Caco-2 (cell line): Measurements from ENCODE around the gene XRCC3. TPM values are rescaled to one million over a fixed set of nuclear protein-coding genes. Genes with fewer than 3 reads are reported as not detected.

Experiments used
- BruUV-seq: library from RNA; stranded (reverse); fragments of 400-500 nt; replicated peaks from 2 replicates; lab custom pipeline; 2021; lab: Mats Ljungman, UMichigan
- CTCF ChIA-PET: fragments of 300-600 bp; sonication (Branson Sonifier 250); formaldehyde crosslinking; loops from one replicate; lab custom pipeline; 2022; ENCODE audit warnings: antibody characterized with exemption; lab: Charles Lee
- POLR2A ChIA-PET: fragments of 300-600 bp; sonication (Branson Sonifier 250); formaldehyde crosslinking; loops from one replicate; lab custom pipeline; 2022; ENCODE audit warnings: antibody characterized with exemption; lab: Charles Lee
- DNase-seq, 2 experiments: peaks; one replicate each; pipeline versions ENCODE4 v3.0.0 to v3.0.0-alpha.2; 2020 to 2022
- H3K27me3 ChIP-seq: replicated peaks from 2 replicates; pipeline ENCODE4 v1.6.0; 2011; ENCODE audit warnings: low read length; ENCODE audit not compliant: control insufficient read depth, insufficient read depth
- H3K36me3 ChIP-seq: 2 replicates; pipeline ENCODE4 v1.5.1; 2011; ENCODE audit warnings: low read length; ENCODE audit not compliant: control insufficient read depth, insufficient read depth
- H3K4me1 ChIP-seq: fragments of 250-450 bp; sonication (Bioruptor Pico); 2 replicates; pipeline ENCODE4 v1.5.1; 2020; ENCODE audit warnings: mild to moderate bottlenecking
- H3K4me3 ChIP-seq: 2 replicates; pipeline ENCODE4 v1.5.1; 2011; ENCODE audit warnings: low read depth, mild to moderate bottlenecking, control low read depth, low read length
- H3K9me3 ChIP-seq: fragments of 250-450 bp; sonication (Bioruptor Pico); 2 replicates; pipeline ENCODE4 v1.5.1; 2020; ENCODE audit warnings: mild to moderate bottlenecking, moderate library complexity
- H3K27ac Mint-ChIP-seq: one replicate; pipeline ENCODE4 v1.8.0; 2022; ENCODE audit warnings: mixed read lengths; ENCODE audit not compliant: unreplicated experiment
- H3K27me3 Mint-ChIP-seq: one replicate; pipeline ENCODE4 v1.8.0; 2022; ENCODE audit warnings: mixed read lengths; ENCODE audit not compliant: insufficient read depth, unreplicated experiment
- H3K36me3 Mint-ChIP-seq: one replicate; pipeline ENCODE4 v1.8.0; 2022; ENCODE audit warnings: mild to moderate bottlenecking, mixed read lengths; ENCODE audit not compliant: insufficient read depth, unreplicated experiment
- H3K4me1 Mint-ChIP-seq: one replicate; pipeline ENCODE4 v1.8.0; 2022; ENCODE audit warnings: low read depth, mixed read lengths; ENCODE audit not compliant: unreplicated experiment
- H3K4me3 Mint-ChIP-seq: one replicate; pipeline ENCODE4 v1.8.0; 2022; ENCODE audit warnings: mild to moderate bottlenecking, moderate library complexity, mixed read lengths; ENCODE audit not compliant: unreplicated experiment
- H3K9me3 Mint-ChIP-seq: one replicate; pipeline ENCODE4 v1.8.0; 2022; ENCODE audit warnings: mixed read lengths; ENCODE audit not compliant: unreplicated experiment
- intact Hi-C: fragments of 100-400 bp; cut with micrococcal nuclease; formaldehyde crosslinking; loops from one replicate; pipeline ENCODE4 v1.10.0; 2022; ENCODE audit not compliant: unreplicated experiment
- total RNA-seq: library from RNA; stranded (reverse); gene quantifications from 2 replicates; pipeline ENCODE4 v1.2.3, GENCODE V29; 2022
- TF ChIP-seq, protein P1 (sequence below), 2 experiments: fragments of 200-600 bp in 1 of 2; IDR thresholded peaks; 1 replicate in 1 of 2; 2 replicates in 1 of 2; pipeline versions ENCODE4 v1.5.1 to v1.8.0; 2011 to 2022; ENCODE audit warnings: antibody characterized with exemption in 1 of 2, control low read depth in 1 of 2, inconsistent platforms in 1 of 2, low read depth in 1 of 2, low read length in 1 of 2, mild to moderate bottlenecking in 1 of 2, moderate library complexity in 1 of 2; ENCODE audit not compliant: insufficient read depth in 1 of 2, severe bottlenecking in 1 of 2, unreplicated experiment in 1 of 2

XRCC3 gene
- total RNA-seq, 1 experiment from 2014 or later, result 44.0 TPM

DNA sequence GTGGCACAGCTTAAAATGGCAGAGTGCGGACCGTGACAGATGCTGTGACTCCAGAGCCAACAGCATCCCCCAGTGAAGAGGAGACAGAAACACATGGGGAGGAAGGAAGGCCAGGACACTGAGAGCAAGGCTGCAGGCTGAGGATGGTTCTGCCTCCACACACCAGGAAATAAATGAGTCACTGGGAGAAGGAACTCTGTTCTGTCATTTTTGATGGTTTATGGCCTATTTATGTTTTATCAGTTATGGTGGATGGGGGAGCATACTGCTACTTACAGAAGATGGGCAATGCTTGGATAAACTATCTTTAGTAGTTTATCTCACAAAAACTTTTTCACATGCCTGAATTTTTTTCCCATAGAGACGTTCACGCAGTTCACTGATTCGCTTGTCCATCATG, 34.2 kb upstream of the XRCC3 start:
- DNase-seq, result no peak
- Mint-ChIP-seq H3K4me1 (no peaks in the 10 kb centered on the region), H3K36me3 (no peaks in the 10 kb centered on the region), H3K27me3 (no peaks in the 10 kb centered on the region), H3K9me3 (no peaks in the 10 kb centered on the region), H3K27ac (no peak overlapping the region), H3K4me3 (no peak overlapping the region)
- ChIA-PET POLR2A (no interaction called here), CTCF (no interaction called here)
- TF ChIP-seq, protein P1, sequence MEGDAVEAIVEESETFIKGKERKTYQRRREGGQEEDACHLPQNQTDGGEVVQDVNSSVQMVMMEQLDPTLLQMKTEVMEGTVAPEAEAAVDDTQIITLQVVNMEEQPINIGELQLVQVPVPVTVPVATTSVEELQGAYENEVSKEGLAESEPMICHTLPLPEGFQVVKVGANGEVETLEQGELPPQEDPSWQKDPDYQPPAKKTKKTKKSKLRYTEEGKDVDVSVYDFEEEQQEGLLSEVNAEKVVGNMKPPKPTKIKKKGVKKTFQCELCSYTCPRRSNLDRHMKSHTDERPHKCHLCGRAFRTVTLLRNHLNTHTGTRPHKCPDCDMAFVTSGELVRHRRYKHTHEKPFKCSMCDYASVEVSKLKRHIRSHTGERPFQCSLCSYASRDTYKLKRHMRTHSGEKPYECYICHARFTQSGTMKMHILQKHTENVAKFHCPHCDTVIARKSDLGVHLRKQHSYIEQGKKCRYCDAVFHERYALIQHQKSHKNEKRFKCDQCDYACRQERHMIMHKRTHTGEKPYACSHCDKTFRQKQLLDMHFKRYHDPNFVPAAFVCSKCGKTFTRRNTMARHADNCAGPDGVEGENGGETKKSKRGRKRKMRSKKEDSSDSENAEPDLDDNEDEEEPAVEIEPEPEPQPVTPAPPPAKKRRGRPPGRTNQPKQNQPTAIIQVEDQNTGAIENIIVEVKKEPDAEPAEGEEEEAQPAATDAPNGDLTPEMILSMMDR (IDR thresholded peaks at IDR 0.05; ENCODE audit: insufficient read depth in 1 of 2, low read depth in 1 of 2, low read length in 1 of 2, severe bottlenecking in 1 of 2, unreplicated experiment in 1 of 2), result no peak
- intact Hi-C loops, result no loop called here
- H3K9me3 ChIP-seq, result no peaks in the 10 kb centered on the region
- no peaks in the 10 kb centered on the region for H3K36me3 ChIP-seq
- no peaks in the 10 kb centered on the region for H3K4me1 ChIP-seq
- H3K4me3 ChIP-seq, result no peak overlapping the region
- no TSS peak for BruUV-seq
- no peaks in the 10 kb centered on the region for H3K27me3 ChIP-seq

DNA sequence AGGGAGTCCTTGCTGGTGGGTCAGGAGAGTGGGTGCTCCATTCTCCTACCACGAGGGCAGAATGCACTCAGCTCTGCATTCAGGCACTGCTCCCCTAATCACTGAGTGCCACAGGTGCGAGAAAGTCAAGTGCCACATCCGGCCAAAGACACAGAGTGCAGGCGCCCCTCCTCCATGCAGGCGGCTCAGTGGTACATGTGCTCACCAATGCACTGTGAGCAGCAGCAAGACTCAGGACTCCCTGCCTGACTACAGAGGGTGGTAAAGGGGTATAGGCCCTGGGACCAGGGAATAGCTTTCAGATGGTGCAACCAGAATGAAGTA, 33.2 kb upstream of the XRCC3 start:
- Mint-ChIP-seq H3K36me3 (no peaks in the 10 kb centered on the region), H3K4me1 (no peaks in the 10 kb centered on the region), H3K27ac (no peak overlapping the region), H3K9me3 (no peaks in the 10 kb centered on the region), H3K4me3 (no peak overlapping the region), H3K27me3 (no peaks in the 10 kb centered on the region)
- no peak overlapping the region for H3K4me3 ChIP-seq
- intact Hi-C loops, result no loop called here
- H3K36me3 ChIP-seq, result no peaks in the 10 kb centered on the region
- no peaks in the 10 kb centered on the region for H3K4me1 ChIP-seq
- TF ChIP-seq, protein P1 (IDR thresholded peaks at IDR 0.05; ENCODE audit: insufficient read depth in 1 of 2, low read depth in 1 of 2, low read length in 1 of 2, severe bottlenecking in 1 of 2, unreplicated experiment in 1 of 2), result no peak
- no TSS peak for BruUV-seq
- H3K9me3 ChIP-seq, result no peaks in the 10 kb centered on the region
- CTCF ChIA-PET, result no interaction called here
- POLR2A ChIA-PET, result no interaction called here
- no peak for DNase-seq
- no peaks in the 10 kb centered on the region for H3K27me3 ChIP-seq

DNA sequence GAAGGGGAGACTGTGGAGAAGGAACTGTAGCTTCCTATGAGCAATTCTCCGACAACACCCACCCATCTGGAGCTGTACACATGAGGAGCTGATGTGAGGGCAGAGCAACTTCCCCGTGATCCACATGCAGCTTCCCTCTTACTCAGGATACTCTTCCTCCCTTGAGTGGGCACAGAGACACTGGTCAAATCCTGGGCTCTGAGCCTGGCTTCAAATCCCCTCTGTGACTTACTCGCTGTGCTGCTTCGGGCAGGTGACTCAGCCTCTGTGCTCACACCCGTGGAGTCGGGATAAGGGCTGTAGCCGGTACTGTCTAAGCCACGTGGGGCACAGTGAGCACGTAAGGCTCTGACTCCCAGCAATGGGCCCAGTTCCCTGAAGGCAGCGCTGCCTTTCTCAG, 31.4 kb upstream of the XRCC3 start:
- ChIA-PET POLR2A (no interaction called here), CTCF (no interaction called here)
- Mint-ChIP-seq H3K27ac (no peak overlapping the region), H3K27me3 (no peaks in the 10 kb centered on the region), H3K4me3 (no peak overlapping the region), H3K36me3 (no peaks in the 10 kb centered on the region), H3K4me1 (no peaks in the 10 kb centered on the region), H3K9me3 (no peaks in the 10 kb centered on the region)
- Histone ChIP-seq H3K9me3 (no peaks in the 10 kb centered on the region), H3K4me3 (no peak overlapping the region), H3K4me1 (no peaks in the 10 kb centered on the region), H3K27me3 (no peaks in the 10 kb centered on the region), H3K36me3 (no peaks in the 10 kb centered on the region)
- BruUV-seq, result no TSS peak
- intact Hi-C loops, result no loop called here
- DNase-seq, result no peak
- TF ChIP-seq, protein P1 (IDR thresholded peaks at IDR 0.05; ENCODE audit: insufficient read depth in 1 of 2, low read depth in 1 of 2, low read length in 1 of 2, severe bottlenecking in 1 of 2, unreplicated experiment in 1 of 2), result no peak
